Suprapubic skin (tissue), 4 donors: Measurements from ENCODE around the gene MEIOC. TPM values are rescaled to one million over a fixed set of nuclear protein-coding genes. Genes with fewer than 3 reads are reported as not detected.

ENCODE experiments used
- DNase-seq, 2 donors: peaks; one replicate each; pipeline ENCODE4 v3.0.0-alpha.2; 2019; ENCODE audit warnings: low spot score in 2 of 2
- H3K27ac ChIP-seq: fragments of 200-600 bp; sonication (generic); one replicate; pipeline ENCODE4 v1.5.1; 2019
- H3K27me3 ChIP-seq: fragments of 200-600 bp; sonication (generic); one replicate; pipeline ENCODE4 v1.5.1; 2019
- H3K36me3 ChIP-seq: fragments of 200-600 bp; sonication (generic); one replicate; pipeline ENCODE4 v1.5.1; 2019
- H3K4me1 ChIP-seq: fragments of 200-600 bp; sonication (generic); one replicate; pipeline ENCODE4 v1.5.1; 2019
- H3K4me3 ChIP-seq: fragments of 200-600 bp; sonication (generic); one replicate; pipeline ENCODE4 v1.5.1; 2019; ENCODE audit warnings: mild to moderate bottlenecking
- H3K9me3 ChIP-seq: fragments of 200-600 bp; sonication (generic); one replicate; pipeline ENCODE4 v1.5.1; 2019
- CTCF ChIP-seq, 2 donors: fragments of 200-600 bp in 1 of 2; fragments of 450-650 bp in 1 of 2; sonication (generic) in 1 of 2; IDR thresholded peaks; one replicate each; pipeline ENCODE4 v1.5.1; 2016 to 2019; ENCODE audit warnings: antibody characterized with exemption in 2 of 2, mild to moderate bottlenecking in 1 of 2, moderate library complexity in 1 of 2
- EP300 ChIP-seq: sonication (generic); formaldehyde crosslinking; IDR thresholded peaks from one replicate; pipeline ENCODE4 v1.6.1; 2017; ENCODE audit warnings: antibody characterized with exemption
- POLR2A ChIP-seq, 2 donors: fragments of 450-650 bp; IDR thresholded peaks; one replicate each; pipeline ENCODE4 v1.6.1; 2017; ENCODE audit warnings: antibody characterized with exemption in 2 of 2, mild to moderate bottlenecking in 2 of 2, moderate library complexity in 2 of 2
- POLR2AphosphoS5 ChIP-seq, 3 donors: sonication (generic); formaldehyde crosslinking; IDR thresholded peaks; one replicate each; pipeline ENCODE4 v1.6.1; 2017; ENCODE audit warnings: antibody characterized with exemption in 3 of 3
- WGBS: methylation state at CpG from one replicate; pipeline ENCODE4 v1.1.5; 2018; 5-methylcytosine and 5-hydroxymethylcytosine counted together
- total RNA-seq, 4 donors: library from RNA; depleted of rRNA; stranded (reverse); fragments of >200 nt; gene quantifications; one replicate each; pipeline ENCODE4 v1.1.0, GENCODE V29; 2016

MEIOC gene
- total RNA-seq, 4 donors from 2014 or later: not detected

DNA sequence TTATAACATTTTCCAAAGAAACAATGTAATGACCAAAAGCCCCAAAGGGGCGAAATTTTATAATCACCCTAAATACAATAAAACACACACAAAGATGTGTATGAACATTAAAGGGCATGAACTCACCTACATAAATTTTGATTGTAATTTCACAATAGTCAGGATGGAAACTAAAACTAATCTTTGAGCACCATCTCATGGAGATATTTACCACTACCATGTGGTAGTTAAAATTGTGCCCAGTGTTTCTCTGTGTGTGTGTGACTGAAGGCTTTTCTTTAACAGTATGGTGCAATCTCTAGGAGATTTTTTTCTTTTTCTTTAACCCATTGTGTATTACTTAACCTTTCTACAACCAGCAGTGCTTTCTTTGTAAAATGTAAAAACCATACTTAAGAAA lies 19.7 kb upstream of the MEIOC start:
- Histone ChIP-seq H3K27ac (no peak overlapping the region), H3K27me3 (no peaks in the 10 kb centered on the region), H3K4me3 (no peak overlapping the region), H3K9me3 (no peaks in the 10 kb centered on the region), H3K4me1 (no peaks in the 10 kb centered on the region), H3K36me3 (no peaks in the 10 kb centered on the region)
- DNase-seq: no peak
- no peak for TF ChIP-seq EP300
- no peak for TF ChIP-seq POLR2A (IDR thresholded peaks at IDR 0.05)
- no peak for TF ChIP-seq POLR2AphosphoS5 (IDR thresholded peaks at IDR 0.05)
- no peak for TF ChIP-seq CTCF (IDR thresholded peaks at IDR 0.05)
- 53% methylated on average over 1 of the region's 1 CpG for WGBS

DNA sequence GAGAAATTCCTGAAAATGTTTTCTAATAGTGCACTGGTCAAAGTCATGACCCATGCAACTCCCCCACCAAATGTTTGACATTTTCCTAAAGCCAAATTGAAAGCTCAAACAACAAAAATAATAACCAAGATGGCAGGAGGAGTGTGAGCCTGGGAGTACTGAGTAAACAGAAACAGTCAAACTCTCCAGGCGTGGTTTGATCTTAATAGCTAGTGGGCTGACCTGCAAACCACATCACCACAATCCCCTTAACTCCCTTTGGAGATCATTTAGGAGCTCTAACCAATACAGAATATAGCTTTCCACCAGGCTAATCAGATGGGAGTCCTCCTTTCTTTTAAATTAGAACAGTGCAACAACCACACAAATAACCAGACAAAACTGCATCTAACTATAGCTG lies 19.2 kb upstream of the MEIOC start:
- Histone ChIP-seq H3K36me3 (no peaks in the 10 kb centered on the region), H3K27ac (no peak overlapping the region), H3K4me3 (no peak overlapping the region), H3K27me3 (no peaks in the 10 kb centered on the region), H3K9me3 (no peaks in the 10 kb centered on the region), H3K4me1 (no peaks in the 10 kb centered on the region)
- 75% methylated on average over 1 of the region's 1 CpG for WGBS
- no peak for DNase-seq
- TF ChIP-seq EP300 (no peak), CTCF (IDR thresholded peaks at IDR 0.05) (no peak), POLR2AphosphoS5 (IDR thresholded peaks at IDR 0.05) (no peak), POLR2A (IDR thresholded peaks at IDR 0.05) (no peak)

- H3K4me1 ChIP-seq: no peaks in the 10 kb centered on the region
- no peaks in the 10 kb centered on the region for H3K36me3 ChIP-seq
- H3K27me3 ChIP-seq: peaks cover 9% of the 10 kb centered on the region
- no peaks in the 10 kb centered on the region for H3K9me3 ChIP-seq
- TF ChIP-seq CTCF (IDR thresholded peaks at IDR 0.05): no peak
- no peak for TF ChIP-seq EP300
- TF ChIP-seq POLR2AphosphoS5 (IDR thresholded peaks at IDR 0.05): no peak
- TF ChIP-seq POLR2A (IDR thresholded peaks at IDR 0.05): no peak
- no peak overlapping the region for H3K27ac ChIP-seq
- DNase-seq: no peak
- no peak overlapping the region for H3K4me3 ChIP-seq
- 47% methylated on average over 7 of the region's 7 CpGs for WGBS
Measured at GRCh38 chr17:44642834-44643233, 13.4 kb upstream of the MEIOC start.

DNA sequence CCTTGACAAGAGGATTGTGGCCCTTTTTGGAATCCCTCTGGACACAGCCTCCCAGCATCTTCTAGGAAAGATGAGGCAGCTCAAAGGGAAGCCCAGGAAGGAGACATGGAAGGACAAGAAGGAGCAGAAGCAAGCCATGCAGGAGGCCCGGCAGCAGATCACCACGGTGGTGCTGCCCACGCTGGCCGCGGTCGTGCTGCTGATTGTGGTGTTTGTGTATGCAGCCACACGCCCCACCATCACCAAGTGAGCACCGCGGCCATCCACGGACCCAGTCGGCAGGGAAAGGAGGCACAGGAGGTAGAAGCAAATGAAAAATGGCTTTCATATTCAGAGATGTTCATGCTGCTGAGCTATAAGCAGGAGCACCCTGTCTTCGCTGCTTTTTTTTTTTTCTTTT lies 10.9 kb upstream of the MEIOC start:
- Histone ChIP-seq H3K4me3 (no peak overlapping the region), H3K27me3 (peaks cover 20% of the 10 kb centered on the region), H3K4me1 (no peaks in the 10 kb centered on the region), H3K9me3 (no peaks in the 10 kb centered on the region), H3K36me3 (no peaks in the 10 kb centered on the region), H3K27ac (no peak overlapping the region)
- 87% methylated on average over 12 of the region's 12 CpGs for WGBS
- no peak for TF ChIP-seq POLR2AphosphoS5 (IDR thresholded peaks at IDR 0.05)
- no peak for TF ChIP-seq CTCF (IDR thresholded peaks at IDR 0.05)
- no peak for TF ChIP-seq EP300
- TF ChIP-seq POLR2A (IDR thresholded peaks at IDR 0.05): no peak
- no peak for DNase-seq

DNA sequence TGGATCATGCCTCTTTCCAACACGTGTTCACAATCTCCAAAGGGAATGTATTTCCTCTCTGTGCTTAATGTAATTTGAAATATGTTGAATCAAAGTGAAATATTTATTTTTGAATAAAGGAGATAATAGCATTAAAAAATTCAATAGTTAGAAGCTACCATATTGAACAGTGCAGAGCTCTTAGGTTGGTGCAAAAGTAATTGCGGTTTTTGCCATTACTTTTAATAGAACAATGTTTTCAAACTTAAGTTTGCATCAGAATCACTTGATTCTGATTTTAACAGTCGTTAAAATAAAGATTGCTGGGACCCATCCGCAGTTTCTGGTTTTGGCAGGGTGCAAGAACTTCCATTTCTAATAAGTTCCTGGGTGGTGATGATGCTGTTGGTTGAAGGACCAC lies 10.0 kb upstream of the MEIOC start:
- no peak for TF ChIP-seq POLR2A (IDR thresholded peaks at IDR 0.05)
- TF ChIP-seq CTCF (IDR thresholded peaks at IDR 0.05): no peak
- TF ChIP-seq POLR2AphosphoS5 (IDR thresholded peaks at IDR 0.05): no peak
- no peak for TF ChIP-seq EP300
- H3K9me3 ChIP-seq: no peaks in the 10 kb centered on the region
- no peaks in the 10 kb centered on the region for H3K36me3 ChIP-seq
- H3K4me3 ChIP-seq: no peak overlapping the region
- H3K4me1 ChIP-seq: no peaks in the 10 kb centered on the region
- peaks cover 26% of the 10 kb centered on the region for H3K27me3 ChIP-seq
- DNase-seq: no peak
- 84% methylated on average over 4 of the region's 4 CpGs for WGBS
- no peak overlapping the region for H3K27ac ChIP-seq
